GM12873 (cell line): ENCODE measurements around the gene GCK.

Source experiments
- CTCF ChIP-seq: IDR thresholded peaks from 2 replicates; pipeline ENCODE4 v1.5.1; 2012; ENCODE audit warnings: low read depth, mild to moderate bottlenecking, moderate library complexity, low read length, control low read depth; ENCODE audit not compliant: insufficient read depth; ENCODE audit errors: missing control alignments

GCK gene

GRCh38 chr7:44161371-44161770 lies 27.9 kb downstream of the GCK start:
- TF ChIP-seq CTCF = no peak

GRCh38 chr7:44159824-44160630 lies 29.2 kb downstream of the GCK start:
- no peak for TF ChIP-seq CTCF

GRCh38 chr7:44158873-44159631 lies 30.2 kb downstream of the GCK start:
- no peak for TF ChIP-seq CTCF

- no peak for TF ChIP-seq CTCF
These were observed 31.0 kb downstream of the GCK start for GRCh38 chr7:44158096-44158872.

- TF ChIP-seq CTCF = no peak
These were observed 31.8 kb downstream of the GCK start for GRCh38 chr7:44157116-44158080.

GRCh38 chr7:44156453-44157010 lies 32.7 kb downstream of the GCK start:
- no peak for TF ChIP-seq CTCF
